Breast epithelium (tissue), 3 donors: Measurements from ENCODE around the gene HMCN1.

Source experiments
- CTCF ChIP-seq, 3 donors: fragments of 450-650 bp; IDR thresholded peaks; one replicate each; pipeline ENCODE4 v1.5.1; 2016 to 2017; ENCODE audit warnings: antibody characterized with exemption in 3 of 3, mild to moderate bottlenecking in 3 of 3, moderate library complexity in 3 of 3
- POLR2A ChIP-seq: fragments of 450-650 bp; IDR thresholded peaks from one replicate; pipeline ENCODE4 v1.6.1; 2016; ENCODE audit warnings: antibody characterized with exemption, mild to moderate bottlenecking, moderate library complexity
- POLR2AphosphoS5 ChIP-seq, 3 donors: sonication (generic); formaldehyde crosslinking; IDR thresholded peaks; one replicate each; pipeline ENCODE4 v1.6.1; 2017; ENCODE audit warnings: antibody characterized with exemption in 3 of 3

DNA sequence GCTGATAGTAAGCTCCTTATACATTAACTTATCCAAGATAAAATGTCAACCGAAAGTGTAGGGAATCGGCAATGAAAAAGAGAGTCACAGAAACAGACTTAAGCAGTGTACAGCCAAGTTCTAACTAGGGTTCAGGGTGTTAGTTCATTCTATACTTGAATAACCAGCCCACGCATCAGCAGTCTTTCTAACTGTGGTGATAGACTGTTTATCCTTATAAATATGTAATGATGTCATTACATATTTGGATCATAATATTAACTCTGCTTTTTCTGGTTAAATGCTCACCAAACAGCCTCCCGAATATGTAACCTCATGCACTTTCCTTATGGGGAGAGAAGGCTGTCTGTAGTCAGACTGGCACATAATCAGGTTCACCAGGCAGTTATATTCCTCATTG is 11.0 kb downstream of the HMCN1 start:
- TF ChIP-seq POLR2AphosphoS5 (IDR thresholded peaks at IDR 0.05) (no peak), CTCF (IDR thresholded peaks at IDR 0.05) (no peak), POLR2A (no peak)
